CD4-positive, alpha-beta T cell (primary cell): ENCODE measurements around the gene EPB41L5. TPM values are rescaled to one million over a fixed set of nuclear protein-coding genes. Genes with fewer than 3 reads are reported as not detected.

ENCODE experiments used
- ATAC-seq: fragments of 200-7000 bp; cut with Tn5 transposase; one replicate; pipeline ENCODE4 v1.10.0; 2022; ENCODE audit warnings: mild to moderate bottlenecking; ENCODE audit not compliant: poor library complexity
- CTCF ChIA-PET: fragments of 350-600 bp; sonication (Branson Sonifier 250); formaldehyde crosslinking; loops from one replicate; lab custom pipeline; 2021; ENCODE audit warnings: antibody characterized with exemption, inconsistent platforms; lab: Charles Lee
- POLR2A ChIA-PET: fragments of 350-600 bp; sonication (Branson Sonifier 250); formaldehyde crosslinking; loops from one replicate; lab custom pipeline; 2021; ENCODE audit warnings: antibody characterized with exemption, inconsistent platforms; lab: Charles Lee
- DNase-seq, 14 experiments: peaks; one replicate each; pipeline ENCODE4 v3.0.0-alpha.2; 2013 to 2020; ENCODE audit warnings: mixed read lengths in 2 of 14
- H3K27ac ChIP-seq, 2 donors: one replicate each; pipeline versions ENCODE4 v1.5.1 to v1.7.0; 2013; ENCODE audit warnings: low read length in 2 of 2, low read depth in 1 of 2, mild to moderate bottlenecking in 1 of 2
- H3K27me3 ChIP-seq, 2 experiments: 1 replicate in 1 of 2; 2 replicates in 1 of 2; pipeline versions ENCODE4 v1.6.1 to v1.7.0; 2013; ENCODE audit warnings: low read length in 2 of 2, control low read depth in 1 of 2, mild to moderate bottlenecking in 1 of 2, moderate library complexity in 1 of 2; ENCODE audit not compliant: insufficient read depth in 2 of 2, control insufficient read depth in 1 of 2
- H3K36me3 ChIP-seq: one replicate; pipeline ENCODE4 v1.6.1; 2013; ENCODE audit warnings: low read length, control low read depth; ENCODE audit not compliant: insufficient read depth
- H3K4me1 ChIP-seq: one replicate; pipeline ENCODE4 v1.6.1; 2013; ENCODE audit warnings: low read length, control low read depth; ENCODE audit not compliant: insufficient read depth
- H3K4me3 ChIP-seq: one replicate; pipeline ENCODE4 v1.5.1; 2013; ENCODE audit warnings: mild to moderate bottlenecking, low read length, moderate library complexity
- H3K9me3 ChIP-seq, 2 experiments: 1 replicate in 1 of 2; 2 replicates in 1 of 2; pipeline versions ENCODE4 v1.6.1 to v1.7.0; 2013; ENCODE audit warnings: low read length in 2 of 2, mild to moderate bottlenecking in 2 of 2, control low read depth in 1 of 2, moderate library complexity in 1 of 2; ENCODE audit not compliant: control insufficient read depth in 1 of 2, insufficient read depth in 1 of 2
- H3K27ac Mint-ChIP-seq: one replicate; pipeline ENCODE4 v1.8.0; 2020; ENCODE audit warnings: mixed read lengths
- H3K27me3 Mint-ChIP-seq: one replicate; pipeline ENCODE4 v1.8.0; 2021; ENCODE audit warnings: mixed read lengths
- H3K36me3 Mint-ChIP-seq: one replicate; pipeline ENCODE4 v1.8.0; 2021; ENCODE audit warnings: low read depth, mixed read lengths
- H3K4me1 Mint-ChIP-seq: one replicate; pipeline ENCODE4 v1.8.0; 2021; ENCODE audit warnings: low read depth, mixed read lengths
- H3K4me3 Mint-ChIP-seq: one replicate; pipeline ENCODE4 v1.8.0; 2020; ENCODE audit warnings: mild to moderate bottlenecking, mixed read lengths
- H3K9me3 Mint-ChIP-seq: one replicate; pipeline ENCODE4 v1.8.0; 2020; ENCODE audit warnings: mixed read lengths
- intact Hi-C, 2 experiments: fragments of 100-400 bp; cut with DNase I in 1 of 2; cut with micrococcal nuclease in 1 of 2; formaldehyde crosslinking; loops; one replicate each; pipeline versions ENCODE4 v1.15.1 to v1.9.0; 2023 to 2025; cut with DNase I, micrococcal nuclease
- total RNA-seq, 174 experiments: library from RNA in 2 of 174; stranded (reverse) in 2 of 174; gene quantifications; one replicate each; pipeline ENCODE4 v1.2.3 and lab custom pipeline; 2021 to 2026
- TF ChIP-seq, protein P1 (sequence below): fragments of 200-600 bp; IDR thresholded peaks from one replicate; pipeline ENCODE4 v1.8.0; 2022; ENCODE audit warnings: antibody characterized with exemption, mild to moderate bottlenecking

EPB41L5 gene
- total RNA-seq, 2 experiments from 2014 or later = 4.6 to 5.1 TPM

DNA sequence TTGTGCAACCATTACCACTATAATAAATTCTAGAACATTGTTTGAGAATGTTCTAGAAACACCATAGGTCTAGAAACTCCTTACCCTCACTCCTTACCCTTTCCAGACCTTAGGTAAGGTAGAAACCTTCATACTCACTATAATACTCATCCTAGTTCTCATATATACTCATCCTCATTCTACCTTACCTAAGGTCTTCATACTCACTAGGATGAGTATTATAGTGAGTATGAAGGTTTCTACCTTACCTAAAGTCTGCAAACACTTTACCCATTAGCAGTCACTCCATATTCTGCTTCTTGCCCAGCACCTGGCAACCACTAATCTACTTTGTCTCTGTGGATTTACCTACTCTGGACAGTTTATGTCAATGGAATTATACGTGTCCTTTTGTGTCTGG is 135.4 kb downstream of the EPB41L5 start:
- intact Hi-C loops = no loop called here
- ATAC-seq = no peak
- H3K9me3 ChIP-seq = peaks cover 0 to 10% of the 10 kb centered on the region in 2 experiments
- H3K36me3 ChIP-seq = no peaks in the 10 kb centered on the region
- no peaks in the 10 kb centered on the region for H3K27me3 ChIP-seq
- no peak overlapping the region for H3K4me3 Mint-ChIP-seq
- H3K4me3 ChIP-seq = no peak overlapping the region
- no peak for DNase-seq
- H3K9me3 Mint-ChIP-seq = peaks cover 7% of the 10 kb centered on the region
- TF ChIP-seq, protein P1, sequence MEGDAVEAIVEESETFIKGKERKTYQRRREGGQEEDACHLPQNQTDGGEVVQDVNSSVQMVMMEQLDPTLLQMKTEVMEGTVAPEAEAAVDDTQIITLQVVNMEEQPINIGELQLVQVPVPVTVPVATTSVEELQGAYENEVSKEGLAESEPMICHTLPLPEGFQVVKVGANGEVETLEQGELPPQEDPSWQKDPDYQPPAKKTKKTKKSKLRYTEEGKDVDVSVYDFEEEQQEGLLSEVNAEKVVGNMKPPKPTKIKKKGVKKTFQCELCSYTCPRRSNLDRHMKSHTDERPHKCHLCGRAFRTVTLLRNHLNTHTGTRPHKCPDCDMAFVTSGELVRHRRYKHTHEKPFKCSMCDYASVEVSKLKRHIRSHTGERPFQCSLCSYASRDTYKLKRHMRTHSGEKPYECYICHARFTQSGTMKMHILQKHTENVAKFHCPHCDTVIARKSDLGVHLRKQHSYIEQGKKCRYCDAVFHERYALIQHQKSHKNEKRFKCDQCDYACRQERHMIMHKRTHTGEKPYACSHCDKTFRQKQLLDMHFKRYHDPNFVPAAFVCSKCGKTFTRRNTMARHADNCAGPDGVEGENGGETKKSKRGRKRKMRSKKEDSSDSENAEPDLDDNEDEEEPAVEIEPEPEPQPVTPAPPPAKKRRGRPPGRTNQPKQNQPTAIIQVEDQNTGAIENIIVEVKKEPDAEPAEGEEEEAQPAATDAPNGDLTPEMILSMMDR = no peak
- no peaks in the 10 kb centered on the region for H3K4me1 Mint-ChIP-seq
- no peak overlapping the region for H3K27ac ChIP-seq
- H3K27me3 Mint-ChIP-seq = no peaks in the 10 kb centered on the region
- H3K36me3 Mint-ChIP-seq = peaks cover 48% of the 10 kb centered on the region
- H3K27ac Mint-ChIP-seq = no peak overlapping the region
- ChIA-PET CTCF (no interaction called here), POLR2A (no interaction called here)
- H3K4me1 ChIP-seq = no peaks in the 10 kb centered on the region

DNA sequence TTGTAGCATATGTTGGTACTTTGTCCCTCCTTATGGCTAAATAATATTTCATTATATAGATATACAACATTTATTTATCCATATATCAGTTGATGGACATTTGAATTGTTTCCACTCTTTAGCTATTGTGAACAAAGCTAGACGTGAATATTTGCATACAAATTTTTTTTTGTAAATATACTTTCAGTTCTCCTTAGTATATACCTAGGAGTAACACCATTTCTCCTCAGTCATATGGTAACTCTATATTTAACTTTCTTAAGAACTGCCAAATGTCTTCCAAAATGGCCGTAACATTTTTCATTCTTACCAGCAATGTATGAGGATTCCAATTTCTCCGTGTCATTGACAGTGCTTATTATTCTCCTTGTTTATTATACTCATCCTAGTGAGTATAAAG is 135.8 kb downstream of the EPB41L5 start:
- Histone ChIP-seq H3K36me3 (no peaks in the 10 kb centered on the region), H3K4me3 (no peak overlapping the region), H3K9me3 (peaks cover 0 to 10% of the 10 kb centered on the region in 2 experiments), H3K27me3 (no peaks in the 10 kb centered on the region), H3K4me1 (no peaks in the 10 kb centered on the region), H3K27ac (no peak overlapping the region)
- intact Hi-C loops = no loop called here
- no peak overlapping the region for H3K4me3 Mint-ChIP-seq
- TF ChIP-seq, protein P1 = no peak
- no peaks in the 10 kb centered on the region for H3K27me3 Mint-ChIP-seq
- H3K9me3 Mint-ChIP-seq = peaks cover 10% of the 10 kb centered on the region
- DNase-seq (no peak), ATAC-seq (no peak)
- H3K36me3 Mint-ChIP-seq = peaks cover 53% of the 10 kb centered on the region
- POLR2A ChIA-PET = no interaction called here
- CTCF ChIA-PET = no interaction called here
- no peak overlapping the region for H3K27ac Mint-ChIP-seq
- H3K4me1 Mint-ChIP-seq = no peaks in the 10 kb centered on the region

DNA sequence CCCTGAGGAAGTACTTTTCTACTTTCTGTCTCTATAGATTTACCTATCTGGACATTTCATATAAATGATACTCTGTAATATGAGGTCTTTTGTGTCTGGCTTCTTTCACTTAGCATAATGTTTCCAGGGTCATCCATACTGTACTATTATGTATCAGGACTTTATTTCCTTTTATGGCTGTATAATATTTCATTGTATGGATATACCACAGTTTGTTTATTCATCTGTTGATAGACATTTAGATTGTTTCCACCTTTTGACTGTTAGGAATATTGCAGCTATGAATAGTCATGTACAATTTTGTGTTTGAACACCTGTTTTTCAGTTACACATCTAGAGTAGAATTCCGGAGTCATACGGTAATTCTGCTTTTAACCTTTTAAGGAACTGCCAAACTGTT is 136.5 kb downstream of the EPB41L5 start:
- Histone ChIP-seq H3K36me3 (no peaks in the 10 kb centered on the region), H3K27me3 (no peaks in the 10 kb centered on the region), H3K4me1 (no peaks in the 10 kb centered on the region), H3K4me3 (no peak overlapping the region), H3K9me3 (peaks cover 0 to 16% of the 10 kb centered on the region in 2 experiments), H3K27ac (no peak overlapping the region)
- intact Hi-C loops = no loop called here
- peaks cover 11% of the 10 kb centered on the region for H3K9me3 Mint-ChIP-seq
- CTCF ChIA-PET = no interaction called here
- peaks cover 52% of the 10 kb centered on the region for H3K36me3 Mint-ChIP-seq
- H3K4me1 Mint-ChIP-seq = no peaks in the 10 kb centered on the region
- TF ChIP-seq, protein P1 = no peak
- H3K4me3 Mint-ChIP-seq = no peak overlapping the region
- POLR2A ChIA-PET = no interaction called here
- H3K27me3 Mint-ChIP-seq = no peaks in the 10 kb centered on the region
- no peak for ATAC-seq
- H3K27ac Mint-ChIP-seq = no peak overlapping the region
- DNase-seq = no peak
